ENCODE measurements around the gene P2RX3.

- TF ChIP-seq EZH2 (IDR thresholded peaks at IDR 0.05; ENCODE audit: borderline replicate concordance, low read length) (no peak), CTCF (IDR thresholded peaks at IDR 0.05; ENCODE audit: low read length) (no peak)
These were observed 40.0 kb downstream of the P2RX3 start for GRCh38 chr11:57378186-57378585.
